Caco-2 (cell line): Measurements from ENCODE around the gene USP22. TPM values are rescaled to one million over a fixed set of nuclear protein-coding genes. Genes with fewer than 3 reads are reported as not detected.

Source experiments
- BruUV-seq: library from RNA; stranded (reverse); fragments of 400-500 nt; replicated peaks from 2 replicates; lab custom pipeline; 2021; lab: Mats Ljungman, UMichigan
- CTCF ChIA-PET: fragments of 300-600 bp; sonication (Branson Sonifier 250); formaldehyde crosslinking; loops from one replicate; lab custom pipeline; 2022; ENCODE audit warnings: antibody characterized with exemption; lab: Charles Lee
- POLR2A ChIA-PET: fragments of 300-600 bp; sonication (Branson Sonifier 250); formaldehyde crosslinking; loops from one replicate; lab custom pipeline; 2022; ENCODE audit warnings: antibody characterized with exemption; lab: Charles Lee
- DNase-seq, 2 experiments: peaks; one replicate each; pipeline versions ENCODE4 v3.0.0 to v3.0.0-alpha.2; 2020 to 2022
- H3K27me3 ChIP-seq: replicated peaks from 2 replicates; pipeline ENCODE4 v1.6.0; 2011; ENCODE audit warnings: low read length; ENCODE audit not compliant: control insufficient read depth, insufficient read depth
- H3K36me3 ChIP-seq: 2 replicates; pipeline ENCODE4 v1.5.1; 2011; ENCODE audit warnings: low read length; ENCODE audit not compliant: control insufficient read depth, insufficient read depth
- H3K4me1 ChIP-seq: fragments of 250-450 bp; sonication (Bioruptor Pico); 2 replicates; pipeline ENCODE4 v1.5.1; 2020; ENCODE audit warnings: mild to moderate bottlenecking
- H3K4me3 ChIP-seq: 2 replicates; pipeline ENCODE4 v1.5.1; 2011; ENCODE audit warnings: low read depth, mild to moderate bottlenecking, control low read depth, low read length
- H3K9me3 ChIP-seq: fragments of 250-450 bp; sonication (Bioruptor Pico); 2 replicates; pipeline ENCODE4 v1.5.1; 2020; ENCODE audit warnings: mild to moderate bottlenecking, moderate library complexity
- H3K27ac Mint-ChIP-seq: one replicate; pipeline ENCODE4 v1.8.0; 2022; ENCODE audit warnings: mixed read lengths; ENCODE audit not compliant: unreplicated experiment
- H3K27me3 Mint-ChIP-seq: one replicate; pipeline ENCODE4 v1.8.0; 2022; ENCODE audit warnings: mixed read lengths; ENCODE audit not compliant: insufficient read depth, unreplicated experiment
- H3K36me3 Mint-ChIP-seq: one replicate; pipeline ENCODE4 v1.8.0; 2022; ENCODE audit warnings: mild to moderate bottlenecking, mixed read lengths; ENCODE audit not compliant: insufficient read depth, unreplicated experiment
- H3K4me1 Mint-ChIP-seq: one replicate; pipeline ENCODE4 v1.8.0; 2022; ENCODE audit warnings: low read depth, mixed read lengths; ENCODE audit not compliant: unreplicated experiment
- H3K4me3 Mint-ChIP-seq: one replicate; pipeline ENCODE4 v1.8.0; 2022; ENCODE audit warnings: mild to moderate bottlenecking, moderate library complexity, mixed read lengths; ENCODE audit not compliant: unreplicated experiment
- H3K9me3 Mint-ChIP-seq: one replicate; pipeline ENCODE4 v1.8.0; 2022; ENCODE audit warnings: mixed read lengths; ENCODE audit not compliant: unreplicated experiment
- CTCF ChIP-seq, 2 experiments: fragments of 200-600 bp in 1 of 2; IDR thresholded peaks; 1 replicate in 1 of 2; 2 replicates in 1 of 2; pipeline versions ENCODE4 v1.5.1 to v1.8.0; 2011 to 2022; ENCODE audit warnings: antibody characterized with exemption in 1 of 2, control low read depth in 1 of 2, inconsistent platforms in 1 of 2, low read depth in 1 of 2, low read length in 1 of 2, mild to moderate bottlenecking in 1 of 2, moderate library complexity in 1 of 2; ENCODE audit not compliant: insufficient read depth in 1 of 2, severe bottlenecking in 1 of 2, unreplicated experiment in 1 of 2
- intact Hi-C: fragments of 100-400 bp; cut with micrococcal nuclease; formaldehyde crosslinking; loops from one replicate; pipeline ENCODE4 v1.10.0; 2022; ENCODE audit not compliant: unreplicated experiment
- total RNA-seq: library from RNA; stranded (reverse); gene quantifications from 2 replicates; pipeline ENCODE4 v1.2.3, GENCODE V29; 2022

USP22 gene
- total RNA-seq, 1 experiment from 2014 or later, result 267 TPM

GRCh38 chr17:21043296-21044232 lies 753 bp upstream of the USP22 start:
- Mint-ChIP-seq H3K9me3 (peaks cover 3% of the 10 kb centered on the region), H3K27ac (peak overlapping the region; percentile 71), H3K36me3 (peaks cover 36% of the 10 kb centered on the region), H3K4me3 (peak overlapping the region; percentile 80), H3K4me1 (peaks cover 9% of the 10 kb centered on the region), H3K27me3 (no peaks in the 10 kb centered on the region)
- H3K4me1 ChIP-seq, result no peaks in the 10 kb centered on the region
- CTCF ChIA-PET, result interaction anchor here (0.6 to 2.4 kb wide), 15 partner anchors 9 to 1707 kb away, joined by 3 to 37 read pairs (median 4); partner anchors contain the start of gene DHRS7B
- peak; percentile 99 for DNase-seq
- peak; percentile 86 to 89 for TF ChIP-seq CTCF (IDR thresholded peaks at IDR 0.05; ENCODE audit: insufficient read depth in 1 of 2, low read depth in 1 of 2, low read length in 1 of 2, severe bottlenecking in 1 of 2, unreplicated experiment in 1 of 2)
- H3K27me3 ChIP-seq, result no peaks in the 10 kb centered on the region
- TSS peak; percentile 76 for BruUV-seq
- intact Hi-C loops, result loop anchor here (1.0 kb wide), 1 partner anchor 56 kb away; no protein-coding TSS in a partner anchor
- 0 out of 2 replicates have a peak, but pooled peaks cover 1% of the 10 kb centered on the region for H3K36me3 ChIP-seq
- H3K4me3 ChIP-seq, result peak overlapping the region; percentile 87
- POLR2A ChIA-PET, result interaction anchor here (0.6 to 2.9 kb wide), 16 partner anchors 9 to 507 kb away, joined by 3 to 39 read pairs (median 4); partner anchors contain the start of gene TMEM11
- no peaks in the 10 kb centered on the region for H3K9me3 ChIP-seq

GRCh38 chr17:21041741-21042457 lies 912 bp downstream of the USP22 start:
- H3K27me3 ChIP-seq, result no peaks in the 10 kb centered on the region
- H3K9me3 ChIP-seq, result no peaks in the 10 kb centered on the region
- Mint-ChIP-seq H3K4me3 (peak overlapping the region; percentile 80), H3K9me3 (no peaks in the 10 kb centered on the region), H3K36me3 (peaks cover 53% of the 10 kb centered on the region), H3K27me3 (no peaks in the 10 kb centered on the region), H3K4me1 (peaks cover 10% of the 10 kb centered on the region), H3K27ac (peak overlapping the region; percentile 68)
- intact Hi-C loops, result loop anchor here (1.0 kb wide), 1 partner anchor 84 kb away; the partner anchor contains the start of gene DHRS7B
- ChIA-PET POLR2A (interaction anchor here (2.9 kb wide), 1 partner anchor 57 kb away, joined by 39 read pairs; no protein-coding TSS in a partner anchor), CTCF (interaction anchor here (0.7 to 2.4 kb wide), 6 partner anchors 12 to 78 kb away, joined by 3 to 37 read pairs (median 6); no protein-coding TSS in a partner anchor)
- BruUV-seq, result TSS peak; percentile 38
- H3K4me1 ChIP-seq, result no peaks in the 10 kb centered on the region
- peak; percentile 85 for DNase-seq
- no peak for TF ChIP-seq CTCF (IDR thresholded peaks at IDR 0.05; ENCODE audit: insufficient read depth in 1 of 2, low read depth in 1 of 2, low read length in 1 of 2, severe bottlenecking in 1 of 2, unreplicated experiment in 1 of 2)
- H3K36me3 ChIP-seq, result peaks cover 3% of the 10 kb centered on the region
- peak overlapping the region; percentile 82 for H3K4me3 ChIP-seq
